ENCODE results near the gene SEC24D.
"Not testable (repeated sequence)": the region's sequence is repeated elsewhere in the genome, so short reads cannot be mapped to it uniquely, and the experiment has no call there.

SEC24D gene

GRCh38 chr4:118835571-118836300, at the start of gene SEC24D:
Gene SEC24D (minus strand): TSS chr4:118836126. CDS start chr4:118833696, 2,430 bp downstream.
- no peak for FAIRE-seq

- no peak for FAIRE-seq
Measured at GRCh38 chr4:118884716-118885115, 48.8 kb upstream of the SEC24D start.

GRCh38 chr4:118883861-118884260, 47.9 kb upstream of the SEC24D start:
- no peak for FAIRE-seq

GRCh38 chr4:118881512-118882146, 45.7 kb upstream of the SEC24D start:
- FAIRE-seq, result no peak

- FAIRE-seq, result no peak
Measured at GRCh38 chr4:118879409-118879808, 43.5 kb upstream of the SEC24D start.

- not testable (repeated sequence) for FAIRE-seq
Measured at GRCh38 chr4:118878507-118878906, 42.6 kb upstream of the SEC24D start.

- FAIRE-seq, result no peak
Measured at GRCh38 chr4:118877797-118878196, 41.9 kb upstream of the SEC24D start.

- no peak for FAIRE-seq
Measured at GRCh38 chr4:118872181-118872580, 36.3 kb upstream of the SEC24D start.

GRCh38 chr4:118869808-118870342, 33.9 kb upstream of the SEC24D start:
- FAIRE-seq, result no peak

GRCh38 chr4:118867311-118868067, 31.6 kb upstream of the SEC24D start:
- no peak for FAIRE-seq

GRCh38 chr4:118866442-118866841, 30.5 kb upstream of the SEC24D start:
- FAIRE-seq, result no peak

- FAIRE-seq, result peak; percentile 87
Measured at GRCh38 chr4:118865091-118865708, 29.3 kb upstream of the SEC24D start.

GRCh38 chr4:118858779-118859178, 22.9 kb upstream of the SEC24D start:
- no peak for FAIRE-seq

- no peak for FAIRE-seq
Measured at GRCh38 chr4:118857760-118858159, 21.8 kb upstream of the SEC24D start.

GRCh38 chr4:118850488-118851173, 14.7 kb upstream of the SEC24D start:
- FAIRE-seq, result no peak

- no peak for FAIRE-seq
Measured at GRCh38 chr4:118849867-118850487, 14.1 kb upstream of the SEC24D start.

- FAIRE-seq, result no peak
Measured at GRCh38 chr4:118848901-118849300, 13.0 kb upstream of the SEC24D start.

GRCh38 chr4:118848242-118848641, 12.3 kb upstream of the SEC24D start:
- FAIRE-seq, result no peak

- FAIRE-seq, result no peak
Measured at GRCh38 chr4:118846979-118847378, 11.1 kb upstream of the SEC24D start.

- FAIRE-seq, result no peak
Measured at GRCh38 chr4:118845552-118846050, 9.7 kb upstream of the SEC24D start.

- no peak for FAIRE-seq
Measured at GRCh38 chr4:118843237-118843636, 7.3 kb upstream of the SEC24D start.

- FAIRE-seq, result no peak
Measured at GRCh38 chr4:118842055-118842454, 6.1 kb upstream of the SEC24D start.
